GM18498 (cell line): Measurements from ENCODE around the gene POLE2.
"Not testable (repeated sequence)": the region's sequence is repeated elsewhere in the genome, so short reads cannot be mapped to it uniquely, and the experiment has no call there.

Experiments
- ATAC-seq: cut with Tn5 transposase; IDR thresholded peaks from one replicate; pipeline ENCODE4 v1.9.1; 2021; ENCODE audit warnings: mild to moderate bottlenecking, moderate library complexity; ENCODE audit not compliant: unreplicated experiment

The POLE2 gene, protein sequence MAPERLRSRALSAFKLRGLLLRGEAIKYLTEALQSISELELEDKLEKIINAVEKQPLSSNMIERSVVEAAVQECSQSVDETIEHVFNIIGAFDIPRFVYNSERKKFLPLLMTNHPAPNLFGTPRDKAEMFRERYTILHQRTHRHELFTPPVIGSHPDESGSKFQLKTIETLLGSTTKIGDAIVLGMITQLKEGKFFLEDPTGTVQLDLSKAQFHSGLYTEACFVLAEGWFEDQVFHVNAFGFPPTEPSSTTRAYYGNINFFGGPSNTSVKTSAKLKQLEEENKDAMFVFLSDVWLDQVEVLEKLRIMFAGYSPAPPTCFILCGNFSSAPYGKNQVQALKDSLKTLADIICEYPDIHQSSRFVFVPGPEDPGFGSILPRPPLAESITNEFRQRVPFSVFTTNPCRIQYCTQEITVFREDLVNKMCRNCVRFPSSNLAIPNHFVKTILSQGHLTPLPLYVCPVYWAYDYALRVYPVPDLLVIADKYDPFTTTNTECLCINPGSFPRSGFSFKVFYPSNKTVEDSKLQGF

DNA sequence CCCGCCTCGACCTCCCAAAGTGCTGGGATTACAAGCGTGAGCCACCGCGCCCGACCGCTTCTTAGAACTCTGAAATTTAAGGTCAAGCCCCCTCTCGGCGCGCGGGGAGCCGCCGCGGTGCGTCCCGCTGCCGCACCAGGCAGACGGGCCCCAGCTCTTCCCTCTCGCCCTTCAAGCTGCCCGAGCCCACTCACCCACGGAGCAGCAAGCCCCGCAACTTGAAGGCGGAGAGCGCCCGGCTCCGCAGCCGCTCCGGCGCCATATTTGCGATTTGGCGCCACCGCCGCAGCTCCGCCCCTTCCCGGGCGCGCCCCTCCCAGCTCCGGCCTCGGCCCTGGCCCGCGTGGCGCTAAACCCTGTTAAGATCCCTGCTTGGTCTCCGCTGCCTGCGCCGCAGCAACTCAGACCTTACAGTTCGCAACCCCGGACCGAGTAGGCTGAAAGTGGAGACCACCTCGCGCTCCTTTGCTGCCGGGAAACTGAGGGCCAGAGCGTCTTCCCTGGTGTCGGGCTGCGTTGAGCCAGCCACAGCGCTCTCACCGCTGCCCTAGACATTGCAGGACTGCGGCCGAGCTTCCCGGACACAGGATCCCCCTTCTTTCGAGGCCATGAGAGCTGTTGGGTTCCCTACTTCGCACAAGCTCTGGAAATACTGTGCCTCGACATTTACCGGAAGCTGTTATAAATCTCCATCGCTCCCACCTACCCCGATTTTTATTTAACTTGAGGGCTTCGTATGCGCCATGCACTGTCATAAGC lies at the start of gene POLE2:
TSS of gene POLE2 (minus strand) at position 273 of the 759 bp plus-strand sequence. CDS start at position 262, 11 bp downstream.
- peak; percentile 89 for ATAC-seq

DNA sequence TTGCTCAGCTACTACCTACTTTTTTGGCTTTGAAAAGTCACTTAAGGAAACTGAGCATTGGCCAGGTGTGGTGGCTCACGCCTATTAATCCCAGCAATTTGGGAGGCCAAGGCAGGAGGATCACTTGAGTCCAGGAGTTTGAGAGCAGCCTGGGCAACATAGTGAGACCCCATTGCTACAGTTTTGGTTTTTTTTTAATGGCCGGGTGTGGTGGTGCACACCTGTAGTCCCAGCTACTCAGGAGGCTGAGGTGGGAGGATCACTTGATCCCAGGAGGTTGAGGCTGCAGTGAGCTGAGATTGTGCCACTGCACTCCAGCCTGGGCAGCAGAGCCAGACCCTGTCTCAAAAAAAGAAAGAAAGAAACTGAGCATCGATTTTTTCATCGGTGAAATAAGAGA lies 47.7 kb upstream of the POLE2 start:
- not testable (repeated sequence) for ATAC-seq

DNA sequence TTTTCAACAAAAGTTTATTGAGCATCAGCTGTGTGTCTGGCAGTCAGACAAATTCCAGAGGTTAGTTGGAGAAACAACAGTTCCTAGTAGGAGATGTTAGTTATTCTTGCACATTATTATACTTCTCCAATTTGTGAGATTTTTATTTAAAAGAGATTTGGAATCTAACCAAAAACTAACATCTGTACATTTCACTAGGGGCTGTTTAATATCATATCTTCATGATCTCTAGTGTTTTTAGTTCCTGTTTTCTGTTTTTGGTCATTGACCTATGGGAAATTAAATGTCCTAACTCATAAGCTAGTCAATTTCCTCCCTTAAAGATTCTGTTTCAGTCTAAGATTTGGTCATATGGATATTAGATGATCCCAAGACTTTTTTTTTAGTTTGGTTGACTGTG lies 45.8 kb upstream of the POLE2 start:
- no peak for ATAC-seq

GRCh38 chr14:49732896-49733295 lies 44.9 kb upstream of the POLE2 start:
- ATAC-seq = no peak

DNA sequence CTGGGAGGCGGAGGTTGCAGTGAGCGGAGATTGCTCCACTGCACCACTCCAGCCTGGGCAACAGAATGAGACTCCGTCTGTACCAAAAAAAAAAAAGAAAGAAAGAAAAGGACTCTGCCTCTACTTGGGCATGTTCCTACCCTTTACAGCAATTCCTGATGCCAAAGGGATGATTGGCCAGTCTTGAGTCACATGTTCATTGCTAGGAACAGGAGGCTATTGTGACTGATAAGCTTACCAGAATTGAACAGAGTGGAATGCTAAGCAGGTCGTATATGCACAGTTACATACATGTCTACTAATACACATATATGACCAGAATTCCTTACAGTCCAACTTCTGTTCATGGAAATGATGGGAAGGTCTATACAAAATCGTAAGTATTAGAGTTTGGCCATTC lies 39.2 kb upstream of the POLE2 start:
- no peak for ATAC-seq

GRCh38 chr14:49721733-49722435 lies 33.9 kb upstream of the POLE2 start:
- not testable (repeated sequence) for ATAC-seq

DNA sequence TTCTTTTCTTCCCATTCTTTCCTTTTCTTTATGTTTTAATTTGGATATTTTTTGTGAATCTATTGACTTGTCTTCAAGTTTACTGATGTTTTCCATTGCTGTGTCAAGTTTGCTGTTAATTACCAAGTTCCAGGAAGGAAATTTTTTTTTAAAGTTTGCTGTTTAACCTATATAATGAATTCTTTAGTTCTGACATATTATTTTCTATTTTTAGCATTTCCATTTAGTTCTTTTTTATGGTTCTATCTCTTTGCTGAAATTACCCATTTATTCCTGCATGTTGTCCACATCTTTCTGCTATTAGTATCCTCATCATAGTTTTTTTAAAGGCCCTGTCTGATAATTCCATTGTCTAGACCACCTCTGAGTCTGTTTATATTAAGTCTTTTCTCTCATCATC lies 32.7 kb upstream of the POLE2 start:
- ATAC-seq = no peak

DNA sequence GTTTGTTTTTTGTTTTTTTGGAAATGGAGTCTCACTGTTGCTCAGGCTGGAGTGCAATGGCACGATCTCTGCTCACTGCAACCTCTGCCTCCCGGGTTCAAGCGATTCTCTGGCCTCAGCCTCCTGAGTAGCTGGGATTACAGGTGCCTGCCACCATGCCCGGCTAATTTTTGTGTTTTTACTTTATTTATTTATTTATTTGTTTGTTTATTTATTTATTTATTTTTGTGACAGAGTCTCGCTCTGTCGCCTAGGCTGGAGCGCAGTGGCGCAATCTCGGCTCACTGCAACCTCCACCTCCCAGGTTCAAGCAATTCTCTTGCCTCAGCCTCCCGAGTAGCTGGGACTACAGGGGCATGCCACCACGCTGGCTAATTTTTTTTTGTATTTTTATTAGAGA lies 23.0 kb upstream of the POLE2 start:
- not testable (repeated sequence) for ATAC-seq

DNA sequence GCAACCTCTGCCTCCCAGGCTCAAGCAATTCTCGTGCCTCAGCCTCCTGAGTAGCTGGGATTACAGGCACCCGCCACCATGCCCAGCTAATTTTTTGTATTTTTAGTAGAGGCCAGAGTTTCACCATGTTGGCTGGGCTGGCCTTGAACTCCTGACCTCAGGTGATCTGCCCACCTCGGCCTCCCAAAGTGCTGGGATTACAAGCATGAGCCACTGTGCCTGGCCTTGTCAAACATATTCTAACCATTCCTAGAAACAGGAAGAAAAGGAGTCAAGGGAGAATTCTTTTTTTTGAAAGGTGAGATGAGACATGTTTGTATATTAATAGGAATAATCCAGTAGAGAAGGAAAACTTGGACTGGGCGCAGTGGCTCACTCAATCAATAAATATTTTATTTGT lies 16.5 kb upstream of the POLE2 start:
- ATAC-seq = not testable (repeated sequence)

- ATAC-seq = no peak
Observed at GRCh38 chr14:49703965-49704364, 16.0 kb upstream of the POLE2 start.

- ATAC-seq = no peak
Observed at GRCh38 chr14:49702725-49703124, 14.7 kb upstream of the POLE2 start.

- not testable (repeated sequence) for ATAC-seq
Observed at GRCh38 chr14:49693735-49694124, 5.7 kb upstream of the POLE2 start.

DNA sequence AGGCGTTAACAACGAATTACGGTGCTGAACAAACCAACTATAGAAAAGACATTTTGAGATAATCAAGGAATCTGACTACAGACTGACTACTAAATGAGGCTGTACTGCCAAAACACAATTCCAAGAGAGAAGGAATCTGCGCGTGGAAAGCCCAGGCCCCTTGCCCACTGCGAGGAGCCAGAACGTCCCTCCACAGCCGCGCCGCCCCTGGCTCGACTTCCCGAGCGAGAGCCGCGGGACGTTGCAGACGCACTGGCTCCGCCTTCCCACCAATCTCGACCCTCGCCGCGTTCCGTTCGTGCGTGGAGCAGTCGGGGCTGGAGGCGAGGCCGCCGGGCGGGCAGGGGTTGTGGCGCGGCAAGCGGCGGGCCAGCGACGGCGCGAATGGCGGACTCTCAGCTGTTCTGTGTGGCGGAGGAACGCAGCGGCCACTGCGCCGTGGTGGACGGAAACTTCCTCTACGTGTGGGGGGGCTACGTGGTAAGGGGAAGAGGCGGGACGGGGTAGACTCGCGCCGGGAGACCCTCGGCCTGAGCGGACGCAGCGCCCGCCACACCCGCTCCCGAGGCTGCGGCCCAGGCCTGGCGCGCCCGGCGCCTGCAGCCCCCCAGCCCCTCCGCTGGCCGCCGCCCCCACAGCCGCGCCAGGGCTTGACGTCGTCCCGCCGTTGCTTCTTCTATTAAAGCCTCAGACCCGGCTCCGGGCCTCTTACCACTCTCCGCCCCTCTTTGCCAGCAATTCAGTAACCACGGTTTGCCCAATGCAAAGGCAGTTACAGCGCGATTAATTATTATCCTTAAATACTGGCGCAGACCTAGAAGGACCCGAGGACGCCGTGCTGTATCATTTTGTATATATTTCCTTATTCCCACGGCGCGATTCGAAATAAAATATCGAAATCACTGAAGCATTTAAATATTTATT lies 5.1 kb upstream of the POLE2 start, which contains the start of gene KLHDC1:
TSS of gene KLHDC1 (plus strand) at position 310 of the 924 bp plus-strand sequence. CDS start at position 385, 75 bp downstream.
- peak; percentile 67 for ATAC-seq

GRCh38 chr14:49692193-49692757 lies 4.3 kb upstream of the POLE2 start:
- no peak for ATAC-seq

DNA sequence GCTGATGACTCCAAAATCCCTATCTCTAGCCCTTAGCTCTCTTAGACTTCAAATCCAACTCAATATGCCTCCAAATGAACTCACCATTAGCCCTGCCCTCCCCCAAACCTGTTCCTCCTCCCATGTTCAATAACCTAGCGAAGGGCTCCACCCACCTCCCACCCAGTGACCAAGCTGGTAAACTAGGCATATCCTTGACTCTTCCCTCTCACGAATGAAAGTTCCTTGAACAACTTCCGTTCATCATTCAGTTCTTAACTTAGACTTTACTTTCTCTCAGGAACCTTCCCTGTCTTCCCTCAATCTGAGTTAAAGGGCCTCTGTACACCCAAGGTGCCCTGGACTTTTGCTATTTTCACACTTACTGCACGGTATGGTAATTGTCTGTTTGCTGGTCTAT lies 3.0 kb upstream of the POLE2 start:
- no peak for ATAC-seq

DNA sequence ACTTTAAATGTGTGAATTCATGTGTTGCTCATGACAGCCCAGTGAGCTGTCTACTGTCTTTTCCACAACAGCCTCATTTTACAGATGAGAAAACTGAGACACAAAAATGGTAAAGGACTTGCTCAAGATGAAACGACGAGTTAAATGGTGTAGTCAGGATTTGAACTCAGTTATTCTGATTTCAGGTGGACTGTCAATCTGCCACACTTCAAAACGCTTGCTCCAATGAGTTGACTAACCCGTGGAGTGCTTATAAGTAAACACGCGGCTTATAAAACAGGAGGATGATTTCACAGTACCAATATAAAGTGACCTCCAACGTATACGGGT lies 652 bp upstream of the POLE2 start:
- ATAC-seq = no peak

- ATAC-seq = no peak
Observed at GRCh38 chr14:49686425-49686824, 1.6 kb downstream of the POLE2 start.

GRCh38 chr14:49679271-49679670 lies 8.7 kb downstream of the POLE2 start:
- no peak for ATAC-seq

DNA sequence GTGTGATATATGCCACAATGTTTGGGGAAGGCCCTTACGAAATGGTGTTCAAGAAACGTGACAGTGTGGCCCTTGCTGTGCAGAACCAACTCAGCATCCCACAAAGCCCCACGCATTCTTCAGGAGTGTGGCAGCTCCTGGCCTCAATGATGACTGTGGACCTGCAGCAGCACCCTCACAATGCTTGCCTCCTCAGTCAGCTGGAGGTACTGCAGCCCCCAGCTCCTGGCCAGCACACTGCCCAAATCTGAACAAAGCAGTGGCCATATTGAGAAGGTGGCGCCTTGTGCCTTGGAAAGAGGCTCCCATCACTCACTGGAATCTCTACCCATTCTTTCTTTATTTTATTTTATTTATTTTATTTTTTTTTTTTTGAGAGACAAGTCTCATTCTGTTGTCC lies 10.4 kb downstream of the POLE2 start:
- no peak for ATAC-seq

GRCh38 chr14:49673586-49673985 lies 14.4 kb downstream of the POLE2 start:
- no peak for ATAC-seq
